ENCODE data around the gene FUT7.
"Not testable (repeated sequence)": the region's sequence is repeated elsewhere in the genome, so short reads cannot be mapped to it uniquely, and the experiment has no call there.

Gene FUT7

GRCh38 chr9:137049544-137050449 lies 17.9 kb upstream of the FUT7 start:
- peak in 1 of 2 experiments; percentile 20 for DNase-seq

- DNase-seq = no peak
These were observed 17.0 kb upstream of the FUT7 start for GRCh38 chr9:137048655-137049543.

- DNase-seq = peak; percentile 43 to 51
These were observed 14.3 kb upstream of the FUT7 start, which contains the start of gene NPDC1 for GRCh38 chr9:137046088-137046787. TSS of gene NPDC1 (minus strand) at chr9:137046177. CDS start at chr9:137045989, 188 bp downstream.

- DNase-seq = no peak
These were observed 13.6 kb upstream of the FUT7 start for GRCh38 chr9:137045294-137046087.

DNA sequence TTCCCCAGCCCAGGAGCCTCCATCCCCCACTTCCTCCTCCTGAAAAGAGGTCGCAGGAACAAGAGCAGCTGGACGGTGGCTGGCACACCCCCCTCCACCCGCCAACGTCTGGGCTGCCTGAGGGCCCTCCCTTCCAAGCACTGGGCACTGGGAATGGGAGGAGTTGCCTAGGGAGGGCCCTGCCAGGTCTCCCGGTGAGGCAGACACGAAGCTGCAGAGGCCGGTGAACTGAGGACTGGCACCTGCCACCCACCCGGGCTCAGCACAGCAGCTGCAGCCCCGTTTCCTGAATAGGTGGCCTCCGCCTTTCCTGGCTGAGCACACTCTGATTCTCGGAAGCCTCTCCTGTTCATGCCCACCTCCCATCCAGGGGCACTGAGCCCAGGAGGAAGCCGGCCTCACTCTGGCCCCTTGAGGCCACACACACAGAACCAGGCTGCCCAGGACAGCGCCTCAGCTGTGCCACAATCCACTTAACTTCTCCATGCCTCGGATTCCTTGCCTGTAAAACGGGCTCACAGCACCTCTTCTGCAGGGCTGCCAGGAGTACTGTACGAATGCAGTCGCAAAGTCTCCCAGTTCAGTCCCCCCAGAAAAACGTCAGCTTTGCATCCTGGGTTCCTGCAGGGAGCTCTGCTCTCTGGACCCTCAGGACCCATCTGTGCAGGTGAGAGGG lies 12.8 kb upstream of the FUT7 start:
- DNase-seq = no peak

DNA sequence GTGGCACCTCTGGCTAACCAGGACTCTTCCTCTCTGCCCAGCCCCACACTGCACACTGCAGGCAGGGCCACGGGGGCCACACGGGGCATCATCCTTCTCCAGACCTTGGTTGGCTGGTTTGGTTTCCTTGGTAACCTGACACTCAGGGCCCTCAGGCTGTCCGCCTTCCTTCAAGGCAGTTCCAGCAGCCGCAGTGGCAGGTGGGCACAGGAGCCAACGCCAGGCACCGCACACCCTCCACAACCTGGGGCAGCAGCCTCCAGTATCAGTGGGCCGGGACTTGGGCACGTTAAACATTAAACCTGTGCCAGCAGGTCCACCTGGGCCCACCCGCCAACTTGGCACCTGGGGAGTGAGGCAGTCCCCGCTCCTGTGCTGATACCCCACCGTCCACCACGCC lies 12.1 kb upstream of the FUT7 start:
- no peak for DNase-seq

GRCh38 chr9:137042751-137043727 lies 11.2 kb upstream of the FUT7 start:
- no peak for DNase-seq

GRCh38 chr9:137041124-137041523 lies 9.2 kb upstream of the FUT7 start:
- DNase-seq = no peak

DNA sequence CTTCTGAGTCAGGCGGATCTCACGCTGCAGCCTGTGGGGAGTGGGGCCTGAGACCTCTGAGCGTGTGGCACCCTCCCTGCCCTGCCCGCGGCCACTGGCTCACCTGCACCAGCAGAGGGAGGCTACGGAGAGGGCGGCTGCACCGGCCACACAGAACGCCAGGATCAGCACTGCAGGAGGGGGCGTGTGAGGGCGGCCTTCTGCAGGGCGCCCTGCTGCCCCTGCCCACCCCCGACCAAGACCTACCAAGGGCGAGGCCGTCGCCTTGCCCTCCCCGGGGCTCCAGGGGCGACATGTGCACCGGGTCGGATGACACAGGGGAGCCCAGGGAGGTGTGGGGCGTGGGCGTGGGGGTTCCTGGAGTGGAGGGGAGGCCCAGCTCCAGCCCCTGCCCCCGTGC lies 8.7 kb upstream of the FUT7 start:
- no peak for DNase-seq

GRCh38 chr9:137039611-137040366 lies 7.9 kb upstream of the FUT7 start:
- no peak for DNase-seq

DNA sequence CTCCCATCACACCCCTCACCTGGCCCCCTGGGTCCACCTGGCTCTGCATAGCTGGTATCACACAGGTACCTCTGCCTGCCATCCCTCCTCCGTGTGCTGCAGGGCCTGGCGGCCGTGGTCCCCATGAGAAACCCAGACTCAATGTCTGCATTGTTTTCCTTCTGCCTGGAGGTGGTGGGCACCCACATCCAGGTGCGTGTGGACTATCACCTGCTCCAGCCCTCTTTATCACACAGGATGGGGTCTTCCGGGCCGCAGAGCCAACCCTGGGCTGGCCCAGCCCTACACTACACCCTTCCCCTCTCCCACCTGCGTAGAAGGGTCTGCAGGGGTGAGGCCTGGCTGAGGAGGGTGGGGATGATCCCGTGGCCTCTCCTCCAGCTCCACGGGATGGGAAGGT lies 7.0 kb upstream of the FUT7 start:
- no peak for DNase-seq

GRCh38 chr9:137037483-137037882 lies 5.6 kb upstream of the FUT7 start:
- no peak for DNase-seq

DNA sequence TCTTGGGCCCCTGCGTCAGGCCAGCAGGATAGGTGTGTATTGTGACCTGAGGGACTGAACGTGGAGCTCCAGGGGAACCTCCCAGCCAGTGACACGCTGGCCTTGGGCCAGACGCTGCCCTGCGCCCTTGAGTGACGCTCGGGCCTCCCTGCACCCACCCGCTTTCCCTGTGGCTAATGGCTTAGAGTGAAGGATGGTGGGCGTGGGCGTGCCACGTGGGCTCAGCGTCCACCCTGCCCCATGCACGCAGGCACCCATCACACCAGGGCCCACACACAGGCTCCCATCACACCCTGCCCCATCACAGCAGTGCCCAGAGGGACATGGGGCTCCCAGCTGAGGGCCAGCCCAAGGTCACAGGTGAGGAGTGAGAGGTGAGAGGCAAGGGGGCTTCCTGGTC lies 5.1 kb upstream of the FUT7 start:
- DNase-seq = no peak

- DNase-seq = no peak
These were observed 4.0 kb upstream of the FUT7 start for GRCh38 chr9:137035937-137036336.

DNA sequence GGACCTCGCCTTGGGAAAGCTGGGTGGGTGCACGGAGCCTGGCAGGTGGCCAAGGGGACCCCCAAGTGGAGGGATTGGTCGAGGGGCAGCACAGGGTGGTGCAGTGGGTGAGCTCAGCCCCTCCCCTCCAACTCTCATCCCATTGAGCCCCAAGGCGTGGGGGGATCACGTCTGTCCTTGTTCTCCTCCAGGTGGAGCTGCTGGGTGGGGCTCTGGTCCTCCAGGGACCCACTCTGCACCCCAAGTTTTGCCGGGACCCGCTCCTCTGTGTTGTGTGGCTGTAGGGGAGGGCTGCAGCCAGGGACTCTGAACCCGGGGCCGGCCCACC lies 3.6 kb upstream of the FUT7 start:
- DNase-seq = no peak

DNA sequence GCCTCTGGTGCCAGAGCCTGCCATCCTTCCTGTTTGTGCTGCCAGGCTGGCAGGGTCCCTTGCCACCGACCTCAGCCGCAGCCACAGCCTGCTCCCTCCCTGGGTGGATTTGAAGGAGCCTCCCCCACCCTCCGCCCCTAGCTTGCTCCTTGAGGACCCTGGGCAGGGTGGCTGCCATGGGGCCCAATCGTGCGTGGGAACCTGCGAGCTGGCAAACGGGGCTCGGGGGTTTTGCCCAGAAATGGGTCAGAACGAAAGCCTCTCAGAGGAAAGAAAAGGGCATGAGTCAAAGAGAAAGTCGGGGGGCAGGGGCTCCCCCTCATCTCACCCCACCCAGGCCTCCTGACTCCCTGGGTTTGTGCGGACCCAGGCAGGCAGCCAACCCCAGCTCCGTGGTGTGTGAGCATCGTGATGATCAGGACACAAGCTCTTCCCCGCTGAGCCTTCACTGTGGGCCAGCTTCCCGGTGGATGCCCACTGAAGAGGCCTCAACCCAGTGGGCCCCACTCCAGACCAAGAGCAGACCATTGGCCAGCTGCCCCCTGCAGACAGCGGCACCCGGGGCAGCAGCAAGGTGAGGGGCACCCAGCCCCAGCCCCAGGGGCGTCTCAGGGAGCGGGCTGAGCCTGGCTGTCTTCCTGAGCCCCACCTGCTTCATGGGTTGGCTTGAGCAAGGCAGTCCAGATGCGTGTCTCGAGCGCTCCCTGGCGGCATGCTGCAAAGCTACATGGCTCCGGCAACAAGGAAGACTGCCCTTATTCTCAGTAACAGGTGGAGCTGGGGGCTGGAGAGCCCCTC lies 3.0 kb upstream of the FUT7 start:
- peak; percentile 42 to 54 for DNase-seq

DNA sequence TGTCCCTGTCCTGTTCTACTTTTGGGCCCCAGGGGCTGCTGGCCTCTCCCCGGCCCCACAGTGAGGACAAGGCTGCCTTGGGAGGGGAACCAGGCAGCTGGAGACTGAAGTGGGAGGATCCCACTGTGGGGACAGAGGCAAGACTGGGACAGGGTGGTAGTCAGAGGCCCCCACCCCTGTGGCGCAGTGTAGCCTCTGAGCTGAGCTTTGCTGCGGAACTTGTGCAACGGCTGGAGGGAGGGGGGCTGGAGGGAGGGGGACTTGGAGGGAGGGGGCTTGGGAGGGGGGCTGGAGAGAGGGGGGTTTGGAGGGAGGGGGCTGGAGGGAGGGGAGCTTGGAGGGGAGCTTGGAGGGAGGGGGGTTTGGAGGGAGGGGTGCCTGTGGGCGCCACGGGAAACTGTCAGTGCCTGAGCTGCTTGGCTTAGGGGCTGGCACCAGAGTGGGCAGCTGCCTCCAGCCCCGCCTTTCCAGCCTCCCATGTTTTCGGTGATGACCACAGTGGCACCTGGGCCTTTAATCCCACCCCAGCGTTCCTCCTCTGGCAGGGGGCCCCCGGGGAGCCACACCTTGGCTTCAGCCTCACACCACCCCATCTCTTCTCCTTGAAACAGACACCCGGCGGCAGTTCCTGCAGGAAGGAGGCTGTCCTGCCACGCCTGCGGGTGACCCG lies 2.3 kb upstream of the FUT7 start:
- no peak for DNase-seq

- DNase-seq = not testable (repeated sequence)
These were observed 1.6 kb upstream of the FUT7 start for GRCh38 chr9:137033481-137033880.

Data from NCI-H187 (cell line).